ENCODE data around the gene PLCB3. TPM values are rescaled to one million over a fixed set of nuclear protein-coding genes. Genes with fewer than 3 reads are reported as not detected.
A peak's percentile ranks its signal among the peaks of the same experiment; 100 is the strongest.

Gene PLCB3
- total RNA-seq, 1 experiment from 2014 or later: 38.3 TPM

- Histone ChIP-seq H3K36me3 (no peaks in the 10 kb centered on the region), H3K9me3 (replicated peaks) (no peaks in the 10 kb centered on the region), H3K4me1 (no peaks in the 10 kb centered on the region), H3K27ac (no peak overlapping the region; the same call in 1 of the 2 replicates), H3K27me3 (no peaks in the 10 kb centered on the region), H3K4me3 (peak overlapping the region; percentile 88)
- DNase-seq: no peak
These were observed 34.8 kb downstream of the PLCB3 start for GRCh38 chr11:64285885-64286800.

- DNase-seq: no peak
- no peaks in the 10 kb centered on the region for H3K27me3 ChIP-seq
- no peak overlapping the region for H3K4me3 ChIP-seq
These were observed 35.5 kb downstream of the PLCB3 start for GRCh38 chr11:64286801-64287159.

GRCh38 chr11:64287676-64288352 is 36.5 kb downstream of the PLCB3 start:
- Histone ChIP-seq H3K4me3 (no peak overlapping the region), H3K9me3 (replicated peaks) (no peaks in the 10 kb centered on the region), H3K4me1 (no peaks in the 10 kb centered on the region), H3K36me3 (no peaks in the 10 kb centered on the region), H3K27ac (no peak overlapping the region), H3K27me3 (peaks cover 4% of the 10 kb centered on the region; the same call in 1 of the 2 replicates)
- DNase-seq: no peak

More at GRCh38 chr11:64286801-64287159, 35.5 kb downstream of the PLCB3 start:
- no peaks in the 10 kb centered on the region for H3K9me3 ChIP-seq (replicated peaks)
- no peak overlapping the region for H3K27ac ChIP-seq
- no peaks in the 10 kb centered on the region for H3K36me3 ChIP-seq
- H3K4me1 ChIP-seq: no peaks in the 10 kb centered on the region

- Histone ChIP-seq H3K27me3 (peaks cover 4% of the 10 kb centered on the region; the same call in 1 of the 2 replicates), H3K4me3 (no peak overlapping the region), H3K27ac (no peak overlapping the region), H3K9me3 (replicated peaks) (no peaks in the 10 kb centered on the region), H3K36me3 (no peaks in the 10 kb centered on the region), H3K4me1 (no peaks in the 10 kb centered on the region)
- DNase-seq: no peak
These were observed 37.0 kb downstream of the PLCB3 start for GRCh38 chr11:64288353-64288750.

GRCh38 chr11:64289002-64289564 is 37.8 kb downstream of the PLCB3 start:
- Histone ChIP-seq H3K9me3 (replicated peaks) (no peaks in the 10 kb centered on the region), H3K27ac (no peak overlapping the region), H3K4me3 (no peak overlapping the region), H3K36me3 (no peaks in the 10 kb centered on the region), H3K4me1 (no peaks in the 10 kb centered on the region), H3K27me3 (peaks cover 4% of the 10 kb centered on the region; the same call in 1 of the 2 replicates)
- no peak for DNase-seq

- Histone ChIP-seq H3K4me1 (no peaks in the 10 kb centered on the region), H3K4me3 (no peak overlapping the region), H3K36me3 (no peaks in the 10 kb centered on the region), H3K27me3 (peaks cover 4% of the 10 kb centered on the region; the same call in 1 of the 2 replicates), H3K9me3 (replicated peaks) (no peaks in the 10 kb centered on the region), H3K27ac (no peak overlapping the region)
- no peak for DNase-seq
These were observed 39.3 kb downstream of the PLCB3 start for GRCh38 chr11:64290352-64291261.

GRCh38 chr11:64291262-64291751 is 40.0 kb downstream of the PLCB3 start, which contains the start of gene KCNK4:
Gene KCNK4, plus strand, starts transcription at chr11:64291302. Its CDS starts 1,717 bp downstream, at chr11:64293019.
- Histone ChIP-seq H3K4me3 (no peak within 1 kb of the TSS), H3K27me3 (peaks cover 4% of the 10 kb centered on the region; the same call in 1 of the 2 replicates), H3K9me3 (replicated peaks) (no peaks in the 10 kb centered on the region), H3K36me3 (no peaks in the 10 kb centered on the region), H3K4me1 (no peaks in the 10 kb centered on the region), H3K27ac (no peak within 1 kb of the TSS)
- DNase-seq: no peak

GRCh38 chr11:64291752-64292459 is 40.6 kb downstream of the PLCB3 start:
- Histone ChIP-seq H3K27me3 (peaks cover 4% of the 10 kb centered on the region; the same call in 1 of the 2 replicates), H3K27ac (no peak overlapping the region), H3K4me3 (no peak overlapping the region), H3K4me1 (no peaks in the 10 kb centered on the region), H3K36me3 (no peaks in the 10 kb centered on the region), H3K9me3 (replicated peaks) (no peaks in the 10 kb centered on the region)
- DNase-seq: no peak

- H3K4me1 ChIP-seq: no peaks in the 10 kb centered on the region
- H3K27me3 ChIP-seq: peaks cover 6% of the 10 kb centered on the region; the same call in 1 of the 2 replicates
- no peaks in the 10 kb centered on the region for H3K9me3 ChIP-seq (replicated peaks)
- DNase-seq: no peak
- no peak overlapping the region for H3K4me3 ChIP-seq
- H3K27ac ChIP-seq: no peak overlapping the region
- no peaks in the 10 kb centered on the region for H3K36me3 ChIP-seq
These were observed 41.3 kb downstream of the PLCB3 start for GRCh38 chr11:64292460-64293254.

- H3K27me3 ChIP-seq: peaks cover 9% of the 10 kb centered on the region
- no peak overlapping the region for H3K4me3 ChIP-seq
- DNase-seq: no peak
- H3K9me3 ChIP-seq (replicated peaks): no peaks in the 10 kb centered on the region
- H3K4me1 ChIP-seq: no peaks in the 10 kb centered on the region
- no peaks in the 10 kb centered on the region for H3K36me3 ChIP-seq
- no peak overlapping the region for H3K27ac ChIP-seq
These were observed 43.4 kb downstream of the PLCB3 start for GRCh38 chr11:64294774-64295173.

- no peaks in the 10 kb centered on the region for H3K9me3 ChIP-seq (replicated peaks)
- no peaks in the 10 kb centered on the region for H3K36me3 ChIP-seq
- no peak overlapping the region for H3K4me3 ChIP-seq
- no peak for DNase-seq
- peaks cover 17% of the 10 kb centered on the region for H3K27me3 ChIP-seq
- H3K4me1 ChIP-seq: no peaks in the 10 kb centered on the region
- H3K27ac ChIP-seq: no peak overlapping the region
These were observed 44.4 kb downstream of the PLCB3 start for GRCh38 chr11:64295760-64296159.

- no peaks in the 10 kb centered on the region for H3K9me3 ChIP-seq (replicated peaks)
- H3K27me3 ChIP-seq: peaks cover 17% of the 10 kb centered on the region
- no peaks in the 10 kb centered on the region for H3K36me3 ChIP-seq
- H3K4me3 ChIP-seq: no peak overlapping the region
- no peak overlapping the region for H3K27ac ChIP-seq
- H3K4me1 ChIP-seq: no peaks in the 10 kb centered on the region
- no peak for DNase-seq
These were observed 44.9 kb downstream of the PLCB3 start for GRCh38 chr11:64296236-64296635.
